Measurements from ENCODE around the gene TERB2.
"Not testable (repeated sequence)": the region's sequence is repeated elsewhere in the genome, so short reads cannot be mapped to it uniquely, and the experiment has no call there.

- TF ChIP-seq CTCF (tag by site-specific recombination; IDR thresholded peaks at IDR 0.05); FEZF1 (tag by site-specific recombination; IDR thresholded peaks at IDR 0.05); BCL11A (tag by site-specific recombination; IDR thresholded peaks at IDR 0.05; ENCODE audit: low read depth); ZNF174 (tag by site-specific recombination; IDR thresholded peaks at IDR 0.05); ZBTB1 (tag by site-specific recombination; IDR thresholded peaks at IDR 0.05); ZBTB17 (tag by site-specific recombination; IDR thresholded peaks at IDR 0.05); ZNF274 (IDR thresholded peaks at IDR 0.05; ENCODE audit: low read length); ZNF274 (tag by site-specific recombination; IDR thresholded peaks at IDR 0.05; ENCODE audit: borderline replicate concordance); ZFP41 (tag by site-specific recombination; IDR thresholded peaks at IDR 0.05; ENCODE audit: borderline replicate concordance); ZBTB7A (tag by site-specific recombination; IDR thresholded peaks at IDR 0.05; ENCODE audit: low read depth); TCF7L2 (IDR thresholded peaks at IDR 0.05; ENCODE audit: borderline replicate concordance, low read depth, low read length): not testable (repeated sequence)
Measured at GRCh38 chr15:44958302-44958701, 1.8 kb downstream of the TERB2 start.

Data from HEK293 (cell line).